Stimulated activated naive CD8-positive, alpha-beta T cell treated with anti-CD3 and anti-CD28 coated beads, Interleukin-15, Interleukin-2, amounts not matched to agents 100 U/mL and 50 U/mL, for 24 hours (primary cell): ENCODE measurements around the gene NDUFS8.

Experiments
- ATAC-seq: fragments of 150-1000 bp; cut with Tn5 transposase; one replicate; pipeline ENCODE4 v1.10.0; 2021
- DNase-seq: peaks from one replicate; pipeline ENCODE4 v3.0.0; 2021

The NDUFS8 gene

DNA sequence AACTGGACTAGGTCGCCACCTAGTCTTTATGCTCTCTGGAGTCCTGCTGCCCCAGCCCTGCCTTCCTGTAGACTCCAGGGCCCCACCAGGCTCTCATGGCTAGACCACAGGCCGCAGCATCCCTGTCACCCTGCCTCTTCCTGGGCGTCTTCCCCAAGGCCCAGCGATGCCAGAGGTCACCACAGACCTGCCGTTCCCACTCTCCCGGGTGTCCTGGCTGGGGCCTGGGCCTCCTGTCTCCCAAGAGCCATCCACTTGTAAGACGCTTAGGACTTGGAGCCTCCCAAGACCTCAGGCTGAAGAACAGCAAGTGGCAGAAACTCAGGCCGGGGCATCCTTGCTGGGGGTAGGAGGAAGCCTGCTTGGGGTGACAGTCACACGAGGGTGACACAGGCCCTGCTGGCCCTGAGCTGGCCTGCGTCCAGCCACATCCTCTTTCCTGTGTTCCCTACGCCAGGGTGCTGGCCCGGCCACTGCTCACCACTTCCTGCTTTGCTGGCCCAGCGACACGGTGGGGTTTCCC is 6.3 kb downstream of the NDUFS8 start:
- ATAC-seq (peak; percentile 10), DNase-seq (peak; percentile 49)

- ATAC-seq (no peak), DNase-seq (no peak)
Observed at GRCh38 chr11:68037411-68038225, 7.1 kb downstream of the NDUFS8 start.

DNA sequence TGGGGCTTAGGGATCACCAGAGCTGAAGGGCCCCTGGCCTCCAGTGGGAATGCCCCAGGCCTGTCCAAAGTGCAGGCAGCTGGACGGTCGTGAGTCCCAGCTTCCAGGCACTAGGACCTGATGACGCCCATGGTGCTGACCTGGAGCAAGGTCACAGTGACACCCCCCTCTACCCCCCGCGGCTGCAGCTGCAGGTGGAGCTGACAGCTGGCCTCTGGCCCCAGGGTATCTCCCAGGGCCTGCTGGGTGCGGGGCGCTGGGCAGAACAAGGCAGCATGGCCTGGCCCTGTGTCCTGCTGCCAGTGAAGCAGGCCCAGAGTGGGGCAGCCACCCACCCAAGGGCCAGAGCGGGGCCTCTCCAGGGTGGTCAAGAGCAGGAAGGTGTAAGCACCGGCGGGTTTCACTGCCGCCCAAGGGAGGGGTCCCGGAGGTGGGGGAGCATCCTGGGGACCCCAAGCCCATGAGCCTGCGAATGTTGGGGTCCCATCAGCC is 7.8 kb downstream of the NDUFS8 start:
- ATAC-seq, result no peak
- DNase-seq, result no peak

- ATAC-seq (peak; percentile 61), DNase-seq (peak; percentile 77)
Observed at GRCh38 chr11:68038718-68039525, 8.4 kb downstream of the NDUFS8 start, which contains the start of gene TCIRG1. Gene TCIRG1, plus strand, starts transcription at chr11:68039025. Its CDS starts 2,247 bp downstream, at chr11:68041272.

DNA sequence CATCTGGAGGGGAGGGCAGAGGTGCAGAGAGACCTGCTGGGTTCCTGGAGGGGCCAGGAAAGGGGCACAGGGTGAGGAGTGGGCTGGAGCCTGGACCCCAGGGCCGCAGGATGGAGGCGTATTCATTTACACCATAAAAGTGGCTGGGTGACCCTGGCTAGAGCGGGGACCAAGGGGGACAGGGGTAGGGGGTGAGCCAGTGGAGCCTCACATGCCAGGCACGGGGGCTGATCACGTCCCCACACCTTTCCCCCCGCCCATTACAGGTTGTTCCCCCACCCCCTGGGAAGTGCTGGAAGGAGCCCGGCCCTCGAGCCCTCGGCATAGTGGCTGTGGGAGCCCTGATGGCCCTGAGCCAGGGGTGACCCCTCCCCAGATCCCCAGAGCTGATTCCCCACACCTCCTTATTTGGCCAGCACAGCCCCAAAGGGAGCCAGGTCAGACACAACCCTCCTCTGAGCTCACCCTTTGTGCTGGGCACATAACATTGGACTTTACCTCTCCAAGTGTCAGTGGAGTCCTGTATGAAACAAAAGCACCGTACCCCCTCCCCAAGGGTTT is 9.1 kb downstream of the NDUFS8 start:
- ATAC-seq (no peak), DNase-seq (no peak)

DNA sequence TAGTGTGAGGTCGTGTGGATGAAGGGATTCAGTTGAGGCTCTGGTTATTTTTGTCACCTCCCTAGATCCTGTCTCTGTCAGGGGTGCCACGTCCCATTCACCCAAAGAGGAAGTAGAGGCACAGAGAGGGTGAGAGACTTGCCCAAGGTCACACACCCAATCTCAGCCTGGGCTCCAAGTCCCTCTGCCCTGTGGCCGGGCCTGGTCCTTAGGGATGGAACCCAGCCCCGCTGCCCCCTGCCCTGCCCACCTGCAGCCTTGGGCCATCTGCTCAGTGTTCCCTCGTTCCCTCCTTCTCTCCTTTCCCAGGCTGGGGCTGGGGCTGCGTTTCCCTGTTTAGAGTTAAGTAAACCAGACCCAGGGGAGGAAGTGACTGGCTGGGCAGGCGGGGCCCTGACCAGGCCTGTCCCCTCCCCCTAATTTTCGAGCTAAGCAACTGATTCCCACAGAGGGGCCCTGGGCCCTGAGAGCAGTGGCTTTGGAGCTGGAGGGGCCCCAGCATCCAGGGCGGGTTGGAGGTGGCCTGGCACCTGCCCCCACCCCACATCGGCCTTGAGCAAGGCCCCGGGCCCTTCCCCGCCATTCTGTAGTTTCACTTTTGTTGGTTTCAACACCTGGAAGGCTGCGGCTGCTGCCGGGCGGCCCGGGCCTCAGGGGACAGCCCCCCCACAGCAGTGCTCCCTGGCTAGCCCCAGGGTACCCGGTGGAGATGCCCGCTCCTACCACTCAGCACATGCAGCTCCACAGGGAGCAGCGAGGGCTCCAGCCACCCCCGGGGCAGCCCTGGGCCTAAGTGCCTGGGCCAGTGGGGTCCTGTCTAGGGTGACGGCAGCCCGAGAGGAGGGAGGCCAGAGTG is 9.8 kb downstream of the NDUFS8 start:
- peak; percentile 57 for ATAC-seq
- peak; percentile 70 for DNase-seq

DNA sequence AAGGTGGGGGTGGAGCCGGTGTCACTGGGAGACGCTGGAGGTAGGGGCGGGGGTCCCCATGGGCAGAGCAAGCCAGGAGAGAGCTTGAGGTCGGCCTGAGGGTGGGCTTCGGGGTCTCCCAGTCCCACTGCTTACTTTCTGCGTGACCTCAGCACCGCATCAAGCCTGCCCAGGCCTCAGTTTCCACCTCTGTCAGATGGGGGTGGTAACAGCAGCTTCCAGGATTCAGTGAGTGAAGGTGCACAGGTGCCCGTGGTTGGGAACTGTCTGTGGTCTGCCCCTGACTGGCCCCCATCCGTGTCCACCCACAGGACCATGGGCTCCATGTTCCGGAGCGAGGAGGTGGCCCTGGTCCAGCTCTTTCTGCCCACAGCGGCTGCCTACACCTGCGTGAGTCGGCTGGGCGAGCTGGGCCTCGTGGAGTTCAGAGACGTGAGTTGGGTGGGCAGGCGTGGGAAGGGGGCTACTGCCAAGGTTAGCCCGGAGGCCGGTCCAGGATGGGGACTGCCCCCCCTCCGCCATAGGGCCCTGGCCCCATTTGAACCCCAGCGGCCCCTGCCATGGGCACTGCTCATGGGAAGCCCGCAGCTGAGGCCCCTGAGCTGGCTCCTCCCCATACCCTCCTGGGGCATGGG is 10.6 kb downstream of the NDUFS8 start:
- ATAC-seq (no peak), DNase-seq (no peak)

GRCh38 chr11:68041617-68042218 is 11.2 kb downstream of the NDUFS8 start:
- ATAC-seq, result no peak
- no peak for DNase-seq

- ATAC-seq (no peak), DNase-seq (no peak)
Observed at GRCh38 chr11:68042219-68043028, 11.9 kb downstream of the NDUFS8 start.

DNA sequence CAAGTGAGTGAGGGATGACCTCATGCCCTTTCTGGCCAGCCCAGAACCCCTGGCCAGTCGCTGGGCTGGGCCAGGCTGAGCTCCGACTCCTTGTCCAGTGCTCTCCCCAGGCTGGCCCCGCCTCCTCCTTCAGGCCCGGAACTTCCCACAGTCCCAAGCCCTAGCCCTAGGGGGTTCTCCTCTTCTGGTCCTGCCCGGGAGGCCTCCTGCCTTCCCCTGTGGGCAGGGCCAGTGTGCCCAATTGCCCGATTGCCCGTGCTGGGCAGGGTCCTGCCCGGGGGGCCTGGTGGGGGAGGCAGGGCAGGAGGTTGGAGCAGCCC is 12.5 kb downstream of the NDUFS8 start:
- ATAC-seq (no peak), DNase-seq (no peak)

- ATAC-seq (no peak), DNase-seq (no peak)
Observed at GRCh38 chr11:68043349-68044144, 13.1 kb downstream of the NDUFS8 start.

GRCh38 chr11:68044145-68044813 is 13.8 kb downstream of the NDUFS8 start:
- DNase-seq (no peak), ATAC-seq (no peak)

DNA sequence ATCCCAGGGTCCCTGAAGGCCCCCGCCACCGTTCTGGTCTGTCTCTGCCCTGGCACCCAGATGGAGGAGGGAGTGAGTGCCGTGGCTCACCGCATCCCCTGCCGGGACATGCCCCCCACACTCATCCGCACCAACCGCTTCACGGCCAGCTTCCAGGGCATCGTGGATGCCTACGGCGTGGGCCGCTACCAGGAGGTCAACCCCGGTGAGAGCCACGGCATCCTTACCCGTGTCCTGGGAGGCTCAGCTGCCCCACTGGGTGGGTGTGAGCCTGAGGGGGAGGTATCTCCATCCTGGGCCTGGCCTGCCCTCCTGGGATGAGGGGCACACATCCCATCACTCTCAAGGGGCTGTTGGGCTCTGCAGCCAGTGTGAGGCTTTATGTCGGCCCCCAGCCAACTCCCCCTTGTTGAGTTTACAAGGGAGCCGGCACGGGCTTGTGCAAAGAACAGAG is 14.4 kb downstream of the NDUFS8 start:
- DNase-seq, result no peak

GRCh38 chr11:68047437-68048290 is 17.2 kb downstream of the NDUFS8 start:
- DNase-seq (no peak), ATAC-seq (no peak)

More for the DNA sequence above, 14.4 kb downstream of the NDUFS8 start:
- no peak for ATAC-seq

DNA sequence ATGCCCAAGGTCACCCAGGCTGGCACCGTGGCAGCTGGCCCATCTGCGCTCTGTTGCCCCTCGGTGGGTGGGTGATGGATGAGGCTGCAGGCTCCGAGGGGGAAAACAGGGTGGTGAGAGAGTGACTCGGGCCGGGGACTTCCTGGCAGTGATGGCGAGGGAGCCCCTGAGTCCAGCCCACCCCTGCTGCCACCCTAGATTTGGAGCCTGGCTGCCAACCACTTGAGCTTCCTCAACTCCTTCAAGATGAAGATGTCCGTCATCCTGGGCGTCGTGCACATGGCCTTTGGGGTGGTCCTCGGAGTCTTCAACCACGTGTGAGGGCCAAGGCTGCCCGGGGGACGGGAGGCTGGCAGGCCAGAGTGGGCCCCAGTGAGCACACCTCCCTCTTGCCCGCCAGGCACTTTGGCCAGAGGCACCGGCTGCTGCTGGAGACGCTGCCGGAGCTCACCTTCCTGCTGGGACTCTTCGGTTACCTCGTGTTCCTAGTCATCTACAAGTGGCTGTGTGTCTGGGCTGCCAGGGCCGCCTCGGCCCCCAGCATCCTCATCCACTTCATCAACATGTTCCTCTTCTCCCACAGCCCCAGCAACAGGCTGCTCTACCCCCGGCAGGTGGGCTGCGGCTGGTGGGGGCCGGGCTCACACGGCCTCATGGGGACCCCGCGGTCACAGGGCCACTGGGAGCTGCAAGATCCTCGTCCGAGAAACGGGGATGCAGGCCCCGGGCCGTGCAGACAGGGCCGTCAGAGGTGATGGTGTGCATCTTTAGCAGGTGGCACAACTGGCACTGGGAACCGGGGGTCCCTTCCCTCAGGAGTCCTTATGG is 18.4 kb downstream of the NDUFS8 start:
- ATAC-seq (no peak), DNase-seq (no peak)
